OCI-LY1 (cell line): ENCODE data around the gene FERMT3.

Experiments
- CTCF ChIP-seq: fragments of 200-600 bp; sonication (generic), shearing (Covaris generic); IDR thresholded peaks from 2 replicates; pipeline ENCODE4 v1.5.1; 2017; ENCODE audit warnings: mild to moderate bottlenecking, antibody characterized with exemption, low read length, moderate library complexity, mixed read lengths
- EZH2 ChIP-seq: fragments of 200-600 bp; sonication (generic), shearing (Covaris generic); IDR thresholded peaks from 2 replicates; pipeline ENCODE4 v1.8.0; 2017; ENCODE audit warnings: borderline replicate concordance, mixed run types, mild to moderate bottlenecking, antibody characterized with exemption, low read length, moderate library complexity, mixed read lengths

DNA sequence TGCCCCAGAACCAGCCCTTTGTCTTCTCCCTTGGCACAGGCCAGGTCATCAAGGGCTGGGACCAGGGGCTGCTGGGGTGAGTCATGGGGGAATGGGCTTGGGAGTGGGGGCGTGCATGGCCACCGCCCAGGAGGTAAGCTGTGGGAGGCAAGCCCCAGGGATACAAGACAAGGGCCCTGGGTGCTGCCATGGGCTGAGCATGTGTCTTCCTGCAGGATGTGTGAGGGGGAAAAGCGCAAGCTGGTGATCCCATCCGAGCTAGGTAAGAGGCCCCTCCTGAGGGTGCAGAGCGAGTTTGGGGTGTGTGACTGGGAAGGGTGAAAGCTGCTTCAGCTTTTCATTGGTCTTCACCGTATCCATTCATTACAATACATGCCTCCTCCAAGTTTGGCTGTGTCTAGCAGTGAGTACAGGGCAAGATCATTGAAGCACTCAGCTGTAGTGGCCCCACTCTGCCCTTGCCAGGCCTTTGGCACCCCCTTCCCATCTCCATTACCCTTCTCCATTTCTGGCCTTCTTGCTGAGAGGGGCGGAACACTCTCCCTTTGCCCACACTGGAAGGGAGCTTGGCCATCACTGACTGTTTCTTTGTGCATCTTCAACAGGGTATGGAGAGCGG lies 36.8 kb downstream of the FERMT3 start:
- TF ChIP-seq CTCF (no peak), EZH2 (no peak)
